Spleen (tissue), 11 donors: Measurements from ENCODE around the gene SCART1. TPM values are rescaled to one million over a fixed set of nuclear protein-coding genes. Genes with fewer than 3 reads are reported as not detected.
"Not testable (repeated sequence)": the region's sequence is repeated elsewhere in the genome, so short reads cannot be mapped to it uniquely, and the experiment has no call there.

Source experiments
- DNase-seq: peaks from one replicate; pipeline ENCODE4 v3.0.0-alpha.2; 2020
- H3K27ac ChIP-seq, 8 donors: fragments of 200-600 bp; sonication (generic) in 7 of 8; 1 replicate in 4 of 8; 2 replicates in 4 of 8; pipeline versions ENCODE4 v1.5.0 to v1.8.0; 2016 to 2021; ENCODE audit warnings: inconsistent platforms in 4 of 8, mild to moderate bottlenecking in 4 of 8, moderate library complexity in 1 of 8
- H3K27me3 ChIP-seq, 7 donors: fragments of 200-600 bp; sonication (generic) in 6 of 7; replicated peaks in 1 of 7; 1 replicate in 4 of 7; 2 replicates in 3 of 7; pipeline versions ENCODE4 v1.5.0 to v1.8.0; 2016 to 2021; ENCODE audit warnings: inconsistent platforms in 3 of 7, mild to moderate bottlenecking in 1 of 7
- H3K36me3 ChIP-seq, 6 donors: fragments of 200-600 bp; sonication (generic) in 5 of 6; 1 replicate in 4 of 6; 2 replicates in 2 of 6; pipeline versions ENCODE4 v1.5.0 to v1.8.0; 2016 to 2021; ENCODE audit warnings: inconsistent platforms in 2 of 6
- H3K4me1 ChIP-seq, 6 donors: fragments of 200-600 bp; sonication (generic) in 5 of 6; 1 replicate in 3 of 6; 2 replicates in 3 of 6; pipeline versions ENCODE4 v1.5.0 to v1.8.0; 2016 to 2021; ENCODE audit warnings: inconsistent platforms in 3 of 6
- H3K4me3 ChIP-seq, 8 donors: fragments of 200-600 bp; sonication (generic) in 7 of 8; 1 replicate in 4 of 8; 2 replicates in 4 of 8; pipeline versions ENCODE4 v1.5.0 to v1.8.0; 2016 to 2021; ENCODE audit warnings: inconsistent platforms in 4 of 8, mild to moderate bottlenecking in 4 of 8, moderate library complexity in 2 of 8
- H3K9me3 ChIP-seq, 8 donors: fragments of 200-600 bp; sonication (generic) in 7 of 8; 1 replicate in 4 of 8; 2 replicates in 4 of 8; pipeline versions ENCODE4 v1.5.0 to v1.8.0; 2016 to 2021; ENCODE audit warnings: inconsistent platforms in 4 of 8
- CTCF ChIP-seq, 11 experiments: fragments of 200-600 bp in 7 of 11; fragments of 450-650 bp in 4 of 11; sonication (generic) in 4 of 11; IDR thresholded peaks in 8 of 11; conservative IDR thresholded peaks in 3 of 11; 1 replicate in 7 of 11; 2 replicates in 4 of 11; pipeline versions ENCODE4 v1.4.0 to v1.8.0; 2016 to 2021; ENCODE audit warnings: antibody characterized with exemption in 11 of 11, inconsistent platforms in 4 of 11, mild to moderate bottlenecking in 1 of 11
- POLR2A ChIP-seq, 3 donors: fragments of 450-650 bp; IDR thresholded peaks; one replicate each; pipeline ENCODE4 v1.5.1; 2017; ENCODE audit warnings: antibody characterized with exemption in 3 of 3, mild to moderate bottlenecking in 1 of 3
- POLR2AphosphoS5 ChIP-seq, 3 donors: sonication (generic); formaldehyde crosslinking; IDR thresholded peaks; one replicate each; pipeline ENCODE4 v1.5.1; 2017; ENCODE audit warnings: antibody characterized with exemption in 3 of 3
- WGBS, 5 donors: extraction: QIAGEN DNeasy Blood & Tissue Kit in 3 of 5; methylation state at CpG; one replicate each; pipeline versions ENCODE4 v1.1.5 to v1.1.7; 2013 to 2018; 5-methylcytosine and 5-hydroxymethylcytosine counted together
- intact Hi-C: fragments of 100-400 bp; cut with DNase I; formaldehyde crosslinking; loops from one replicate; pipeline ENCODE4 v1.15.0; 2023; ENCODE audit warnings: low total_unique reads
- polyA plus RNA-seq, 3 donors: library from polyadenylated mRNA; stranded (reverse); fragments of 200-250 nt; gene quantifications; one replicate each; pipeline ENCODE4 v1.2.1, GENCODE V29; 2013
- total RNA-seq, 7 donors: library from RNA; depleted of rRNA in 3 of 7; stranded (reverse); fragments of >200 nt in 3 of 7; fragmentation: NEBNext Ultra II Directional in 4 of 7; extraction: Animal tissue kit (Norgen Biotek cat#: 25700) in 4 of 7; gene quantifications; one replicate each; pipeline versions ENCODE4 v1.1.0 to v1.2.1, GENCODE V29; 2016 to 2021
- donor health status: healthy with polysubstance abuse.
- donor health status: DM: no; HTN: no; CAD: no; lungs with moderate emphysema.
- donor health status: DM: no; HTN: no; CAD: no.
- donor health status: Bipolar disorder and iron deficiency.
- donor health status: healthy.
- donor health status: DM: no; HTN: no; CAD: no.
- donor health status: DM: yes; HTN: yes; CAD: no.

SCART1 gene
- total and polyA plus RNA-seq, 10 donors = 0.36 to 9.7 (median 4.9) TPM

- H3K27ac ChIP-seq, H3K36me3 ChIP-seq, H3K27me3 ChIP-seq, H3K4me3 ChIP-seq, H3K4me1 ChIP-seq, DNase-seq, intact Hi-C loops: not testable (repeated sequence)
- WGBS, 5 donors = 74 to 84% (median 78%) methylated on average over 4 to 6 of the region's 9 CpGs
- peaks cover 0 to 17% (median 8%) of the 10 kb centered on the region in 8 donors for H3K9me3 ChIP-seq
Observed at GRCh38 chr10:133431888-133432613, 21.7 kb upstream of the SCART1 start.

- WGBS, 5 donors = 69 to 93% (median 78%) methylated on average over 5 to 8 of the region's 25 CpGs; no CpG with 5 or more reads in 1 of the 5 donors
- H3K9me3 ChIP-seq = peaks cover 0 to 17% (median 8%) of the 10 kb centered on the region in 8 donors
- H3K4me1 ChIP-seq, DNase-seq, H3K36me3 ChIP-seq, H3K4me3 ChIP-seq, H3K27me3 ChIP-seq, intact Hi-C loops, H3K27ac ChIP-seq: not testable (repeated sequence)
Observed at GRCh38 chr10:133432789-133433188, 21.0 kb upstream of the SCART1 start.

- intact Hi-C loops = no loop called here
- DNase-seq = no peak
Observed at GRCh38 chr10:133438711-133439273, 15.0 kb upstream of the SCART1 start.

GRCh38 chr10:133439517-133440461 is 14.0 kb upstream of the SCART1 start:
- H3K36me3 ChIP-seq = peaks cover 0 to 9% (median 0%) of the 10 kb centered on the region in 6 donors
- no peaks in the 10 kb centered on the region for H3K27me3 ChIP-seq
- H3K9me3 ChIP-seq = peaks cover 0 to 4% (median 0%) of the 10 kb centered on the region in 8 donors
- intact Hi-C loops = no loop called here
- 88 to 95% (median 93%) methylated on average over 17 to 25 of the region's 25 CpGs for WGBS, 5 donors
- peaks cover 0 to 14% (median 0%) of the 10 kb centered on the region in 6 donors for H3K4me1 ChIP-seq
- no peak overlapping the region for H3K4me3 ChIP-seq
- DNase-seq = peak; percentile 72
- H3K27ac ChIP-seq = no peak overlapping the region
- TF ChIP-seq CTCF (IDR thresholded peaks at IDR 0.05 in 8 of 11, conservative IDR thresholded peaks at IDR 0.05 in 3 of 11) (no peak), POLR2A (IDR thresholded peaks at IDR 0.05) (no peak), POLR2AphosphoS5 (IDR thresholded peaks at IDR 0.05) (no peak)

More at GRCh38 chr10:133438711-133439273, 15.0 kb upstream of the SCART1 start:
- H3K4me3 ChIP-seq = no peak overlapping the region
- no peaks in the 10 kb centered on the region for H3K27me3 ChIP-seq
- H3K9me3 ChIP-seq = peaks cover 0 to 6% (median 0%) of the 10 kb centered on the region in 8 donors
- peaks cover 0 to 14% (median 0%) of the 10 kb centered on the region in 6 donors for H3K4me1 ChIP-seq
- 65 to 78% (median 75%) methylated on average over 11 of the region's 11 CpGs for WGBS, 5 donors
- no peak overlapping the region for H3K27ac ChIP-seq
- TF ChIP-seq POLR2AphosphoS5 (IDR thresholded peaks at IDR 0.05) (no peak), CTCF (IDR thresholded peaks at IDR 0.05 in 8 of 11, conservative IDR thresholded peaks at IDR 0.05 in 3 of 11) (peak in 3 of 11 experiments; percentile 14 to 43 (median 17)), POLR2A (IDR thresholded peaks at IDR 0.05) (no peak)
- peaks cover 0 to 9% (median 0%) of the 10 kb centered on the region in 6 donors for H3K36me3 ChIP-seq
